Keratinocyte (primary cell): ENCODE results near the gene LY86. TPM values are rescaled to one million over a fixed set of nuclear protein-coding genes. Genes with fewer than 3 reads are reported as not detected.

Experiments used
- DNase-seq: peaks from one replicate; pipeline ENCODE4 v3.0.0-alpha.2; 2011; ENCODE audit warnings: low read depth, missing footprints, low spot score
- FAIRE-seq: peaks from 2 replicates; lab custom pipeline; 2011; peaks lifted over from hg19 to GRCh38; lab: Jason Lieb, UNC
- H2AFZ ChIP-seq: 2 replicates; pipeline ENCODE4 v1.6.0; 2012; ENCODE audit warnings: low read length, control low read depth, inconsistent platforms; ENCODE audit not compliant: control insufficient read depth
- H3K27ac ChIP-seq: 2 replicates; pipeline ENCODE4 v1.5.1; 2011; ENCODE audit warnings: low read length; ENCODE audit not compliant: control insufficient read depth, insufficient read depth
- H3K27me3 ChIP-seq: 3 replicates; pipeline ENCODE4 v1.6.0; 2011; ENCODE audit warnings: low read length; ENCODE audit not compliant: control insufficient read depth, insufficient read depth; ENCODE audit errors: extremely low read depth
- H3K36me3 ChIP-seq, 2 experiments: 2 replicates in 1 of 2; 3 replicates in 1 of 2; pipeline ENCODE4 v1.5.1; 2011; ENCODE audit warnings: low read length in 2 of 2, mild to moderate bottlenecking in 1 of 2; ENCODE audit not compliant: control insufficient read depth in 2 of 2, insufficient read depth in 2 of 2; ENCODE audit errors: extremely low read depth in 1 of 2
- H3K4me1 ChIP-seq: 3 replicates; pipeline ENCODE4 v1.5.1; 2011; ENCODE audit warnings: low read length; ENCODE audit not compliant: control insufficient read depth, insufficient read depth; ENCODE audit errors: extremely low read depth
- H3K4me2 ChIP-seq: 3 replicates; pipeline ENCODE4 v1.6.0; 2011; ENCODE audit warnings: low read depth, low read length; ENCODE audit not compliant: control insufficient read depth, insufficient read depth; ENCODE audit errors: extremely low read depth
- H3K4me3 ChIP-seq, 3 experiments: fragments of 200-600 bp in 1 of 3; sonication (generic) in 1 of 3; 2 replicates in 2 of 3; 3 replicates in 1 of 3; pipeline ENCODE4 v1.5.1; 2011 to 2016; ENCODE audit warnings: low read length in 3 of 3, mild to moderate bottlenecking in 3 of 3, control low read depth in 2 of 3, inconsistent platforms in 1 of 3, low read depth in 1 of 3, mixed read lengths in 1 of 3, mixed run types in 1 of 3, moderate library complexity in 1 of 3; ENCODE audit not compliant: control insufficient read depth in 2 of 3, insufficient read depth in 2 of 3; ENCODE audit errors: extremely low read depth in 1 of 3
- H3K79me2 ChIP-seq: 2 replicates; pipeline ENCODE4 v1.6.0; 2012; ENCODE audit warnings: low read length; ENCODE audit not compliant: control insufficient read depth, insufficient read depth
- H3K9ac ChIP-seq: 3 replicates; pipeline ENCODE4 v1.6.0; 2011; ENCODE audit warnings: low read length; ENCODE audit not compliant: control insufficient read depth, insufficient read depth; ENCODE audit errors: extremely low read depth
- H3K9me1 ChIP-seq: 3 replicates; pipeline ENCODE4 v1.6.0; 2011; ENCODE audit warnings: low read length; ENCODE audit not compliant: control insufficient read depth, insufficient read depth; ENCODE audit errors: extremely low read depth
- H3K9me3 ChIP-seq: 2 replicates; pipeline ENCODE4 v1.5.1; 2012; ENCODE audit warnings: low read depth, low read length; ENCODE audit not compliant: control insufficient read depth
- H4K20me1 ChIP-seq: 3 replicates; pipeline ENCODE4 v1.6.0; 2011; ENCODE audit warnings: low read length; ENCODE audit not compliant: control insufficient read depth, insufficient read depth; ENCODE audit errors: extremely low read depth
- EZH2 ChIP-seq: IDR thresholded peaks from one replicate; pipeline ENCODE4 v1.6.1; 2012; ENCODE audit warnings: inconsistent platforms, mild to moderate bottlenecking, low read length, moderate library complexity
- dilution Hi-C: fragments of 300-500 bp; cut with MboI; formaldehyde crosslinking; loops from one replicate; pipeline ENCODE4 v1.7.0; 2020; ENCODE audit warnings: low sequenced_read_pairs; ENCODE audit not compliant: extremely low pct_ligation_motif_present
- polyA plus RNA-seq, 5 experiments: library from polyadenylated mRNA; depleted of rRNA in 3 of 5; stranded (reverse) in 3 of 5; stranded (forward) in 1 of 5; unstranded in 1 of 5; fragments of >200 nt; gene quantifications; 1 replicate in 1 of 5; 2 replicates in 3 of 5; 3 replicates in 1 of 5; pipeline versions ENCODE4 v1.2.1 to v1.2.3, GENCODE V29; 2011 to 2012; ENCODE audit warnings: missing spikeins in 2 of 5, low read depth in 1 of 5, low replicate concordance in 1 of 5
- TF ChIP-seq, protein P1 (sequence below), 3 experiments: IDR thresholded peaks in 1 of 3; conservative IDR thresholded peaks in 1 of 3; optimal IDR thresholded peaks in 1 of 3; 2 replicates in 2 of 3; 3 replicates in 1 of 3; pipeline versions ENCODE3 to v1.5.1; 2011; ENCODE audit warnings: low read length in 3 of 3, mild to moderate bottlenecking in 3 of 3, moderate library complexity in 2 of 3, control low read depth in 1 of 3, inconsistent platforms in 1 of 3; ENCODE audit not compliant: insufficient read depth in 2 of 3; ENCODE audit errors: extremely low read depth in 1 of 3

Gene LY86
- polyA plus RNA-seq, 1 donor (not counting 4 experiments of a cell fraction or from before 2014, with no cell fraction given): not detected

DNA sequence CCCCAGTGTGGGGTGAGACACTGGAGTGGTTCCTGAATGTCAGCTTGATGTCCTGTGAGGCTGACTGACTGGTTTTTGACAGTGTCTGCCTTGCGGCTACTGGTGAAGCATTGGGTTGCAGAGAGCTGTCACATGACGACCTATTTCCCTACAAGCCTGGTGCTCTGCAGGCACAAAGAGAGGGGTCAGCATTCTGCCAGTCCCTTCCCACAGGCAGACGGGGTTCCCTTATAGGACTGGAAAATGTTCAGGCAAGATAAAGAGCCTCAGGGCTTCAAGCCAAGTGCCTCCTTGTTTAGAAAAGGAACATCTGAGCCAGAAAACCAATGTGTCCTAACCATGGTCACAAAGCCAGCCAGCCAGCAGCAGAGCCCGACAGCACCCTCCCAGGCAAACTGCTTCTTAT lies 11.0 kb downstream of the LY86 start:
- no peak for DNase-seq
- Histone ChIP-seq H3K36me3 (no peaks in the 10 kb centered on the region), H3K4me2 (no peak overlapping the region), H3K9me1 (no peaks in the 10 kb centered on the region), H3K4me3 (no peak overlapping the region), H3K27me3 (no peaks in the 10 kb centered on the region), H3K79me2 (no peaks in the 10 kb centered on the region), H2AFZ (no peak overlapping the region), H4K20me1 (no peaks in the 10 kb centered on the region), H3K27ac (no peak overlapping the region), H3K4me1 (no peaks in the 10 kb centered on the region), H3K9me3 (no peaks in the 10 kb centered on the region), H3K9ac (no peak overlapping the region)
- TF ChIP-seq, protein P1, sequence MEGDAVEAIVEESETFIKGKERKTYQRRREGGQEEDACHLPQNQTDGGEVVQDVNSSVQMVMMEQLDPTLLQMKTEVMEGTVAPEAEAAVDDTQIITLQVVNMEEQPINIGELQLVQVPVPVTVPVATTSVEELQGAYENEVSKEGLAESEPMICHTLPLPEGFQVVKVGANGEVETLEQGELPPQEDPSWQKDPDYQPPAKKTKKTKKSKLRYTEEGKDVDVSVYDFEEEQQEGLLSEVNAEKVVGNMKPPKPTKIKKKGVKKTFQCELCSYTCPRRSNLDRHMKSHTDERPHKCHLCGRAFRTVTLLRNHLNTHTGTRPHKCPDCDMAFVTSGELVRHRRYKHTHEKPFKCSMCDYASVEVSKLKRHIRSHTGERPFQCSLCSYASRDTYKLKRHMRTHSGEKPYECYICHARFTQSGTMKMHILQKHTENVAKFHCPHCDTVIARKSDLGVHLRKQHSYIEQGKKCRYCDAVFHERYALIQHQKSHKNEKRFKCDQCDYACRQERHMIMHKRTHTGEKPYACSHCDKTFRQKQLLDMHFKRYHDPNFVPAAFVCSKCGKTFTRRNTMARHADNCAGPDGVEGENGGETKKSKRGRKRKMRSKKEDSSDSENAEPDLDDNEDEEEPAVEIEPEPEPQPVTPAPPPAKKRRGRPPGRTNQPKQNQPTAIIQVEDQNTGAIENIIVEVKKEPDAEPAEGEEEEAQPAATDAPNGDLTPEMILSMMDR (optimal IDR thresholded peaks at IDR 0.05 in 1 of 3, IDR thresholded peaks at IDR 0.05 in 1 of 3, conservative IDR thresholded peaks at IDR 0.05 in 1 of 3; ENCODE audit: extremely low read depth in 1 of 3, insufficient read depth in 2 of 3, low read length in 3 of 3): no peak
- TF ChIP-seq EZH2: no peak
- no peak for FAIRE-seq
- dilution Hi-C loops: no loop called here

DNA sequence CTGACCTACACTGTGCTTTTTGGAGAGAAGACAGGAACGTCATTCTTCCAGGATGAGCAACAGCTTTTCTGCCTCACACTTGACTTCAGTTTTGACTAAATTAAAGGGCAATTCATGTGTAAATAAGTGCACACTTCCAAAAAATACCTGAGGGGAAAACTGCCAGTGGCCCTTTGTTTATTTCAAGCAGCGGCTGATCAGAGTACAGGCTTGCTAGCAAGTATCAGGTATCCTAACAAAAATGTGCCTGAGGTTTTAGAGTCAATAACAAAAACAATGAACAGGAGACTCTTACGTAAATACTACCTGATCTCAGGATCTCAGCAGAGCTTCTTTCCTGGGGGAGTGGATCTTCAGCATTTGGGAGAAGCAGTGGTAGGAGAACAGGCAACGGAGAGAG lies 12.4 kb downstream of the LY86 start:
- H2AFZ ChIP-seq: no peak overlapping the region
- H3K9me3 ChIP-seq: no peaks in the 10 kb centered on the region
- H3K27ac ChIP-seq: no peak overlapping the region
- no peak overlapping the region for H3K9ac ChIP-seq
- no peak overlapping the region for H3K4me2 ChIP-seq
- dilution Hi-C loops: no loop called here
- TF ChIP-seq, protein P1 (optimal IDR thresholded peaks at IDR 0.05 in 1 of 3, IDR thresholded peaks at IDR 0.05 in 1 of 3, conservative IDR thresholded peaks at IDR 0.05 in 1 of 3; ENCODE audit: extremely low read depth in 1 of 3, insufficient read depth in 2 of 3, low read length in 3 of 3): no peak
- TF ChIP-seq EZH2: no peak
- no peak for FAIRE-seq
- no peaks in the 10 kb centered on the region for H3K36me3 ChIP-seq
- no peaks in the 10 kb centered on the region for H4K20me1 ChIP-seq
- DNase-seq: no peak
- no peaks in the 10 kb centered on the region for H3K4me1 ChIP-seq
- H3K4me3 ChIP-seq: no peak overlapping the region
- H3K27me3 ChIP-seq: no peaks in the 10 kb centered on the region
- H3K9me1 ChIP-seq: no peaks in the 10 kb centered on the region
- H3K79me2 ChIP-seq: no peaks in the 10 kb centered on the region
